ENCODE results near the gene TBCD.

The TBCD gene

GRCh38 chr17:82828875-82829487 is 77.1 kb downstream of the TBCD start:
- in situ Hi-C loops (cut with MboI; ENCODE audit: low sequenced_read_pairs): no loop called here

GRCh38 chr17:82830249-82830661 is 78.4 kb downstream of the TBCD start:
- in situ Hi-C loops (cut with MboI; ENCODE audit: low sequenced_read_pairs): no loop called here

GRCh38 chr17:82831041-82831817 is 79.4 kb downstream of the TBCD start:
- in situ Hi-C loops (cut with MboI; ENCODE audit: low sequenced_read_pairs): no loop called here

- in situ Hi-C loops (cut with MboI; ENCODE audit: low sequenced_read_pairs): no loop called here
Observed at GRCh38 chr17:82831818-82832200, 79.9 kb downstream of the TBCD start.

GRCh38 chr17:82832411-82832810 is 80.5 kb downstream of the TBCD start:
- in situ Hi-C loops (cut with MboI; ENCODE audit: low sequenced_read_pairs): no loop called here

- in situ Hi-C loops (cut with MboI; ENCODE audit: low sequenced_read_pairs): no loop called here
Observed at GRCh38 chr17:82832881-82833475, 81.1 kb downstream of the TBCD start.

GRCh38 chr17:82835122-82835521 is 83.3 kb downstream of the TBCD start:
- in situ Hi-C loops (cut with MboI; ENCODE audit: low sequenced_read_pairs): no loop called here

- in situ Hi-C loops (cut with MboI; ENCODE audit: low sequenced_read_pairs): no loop called here
Observed at GRCh38 chr17:82835766-82836512, 84.1 kb downstream of the TBCD start.

- in situ Hi-C loops (cut with MboI; ENCODE audit: low sequenced_read_pairs): no loop called here
Observed at GRCh38 chr17:82836823-82837357, 85.0 kb downstream of the TBCD start.

- in situ Hi-C loops (cut with MboI; ENCODE audit: low sequenced_read_pairs): no loop called here
Observed at GRCh38 chr17:82837586-82838320, 85.9 kb downstream of the TBCD start.

GRCh38 chr17:82838386-82839063 is 86.7 kb downstream of the TBCD start:
- in situ Hi-C loops (cut with MboI; ENCODE audit: low sequenced_read_pairs): no loop called here

- in situ Hi-C loops (cut with MboI; ENCODE audit: low sequenced_read_pairs): no loop called here
Observed at GRCh38 chr17:82839617-82840292, 87.9 kb downstream of the TBCD start, which contains the start of gene ZNF750. ZNF750 (minus strand) TSS chr17:82840022; CDS start chr17:82832454, 7,568 bp downstream.

- in situ Hi-C loops (cut with MboI; ENCODE audit: low sequenced_read_pairs): no loop called here
Observed at GRCh38 chr17:82840431-82840831, 88.6 kb downstream of the TBCD start.

- in situ Hi-C loops (cut with MboI; ENCODE audit: low sequenced_read_pairs): no loop called here
Observed at GRCh38 chr17:82841921-82842596, 90.2 kb downstream of the TBCD start.

GRCh38 chr17:82843904-82844680 is 92.2 kb downstream of the TBCD start:
- in situ Hi-C loops (cut with MboI; ENCODE audit: low sequenced_read_pairs): no loop called here

- in situ Hi-C loops (cut with MboI; ENCODE audit: low sequenced_read_pairs): no loop called here
Observed at GRCh38 chr17:82844796-82845162, 92.9 kb downstream of the TBCD start.

- in situ Hi-C loops (cut with MboI; ENCODE audit: low sequenced_read_pairs): no loop called here
Observed at GRCh38 chr17:82845163-82845807, 93.4 kb downstream of the TBCD start.

All from HL-60/S4 treated with phorbol 12-myristate 13-acetate at 8.2 ng/mL for 4 days and 3 days (cell line).